ENCODE results near the gene OR2T5.
"Not testable (repeated sequence)": the region's sequence is repeated elsewhere in the genome, so short reads cannot be mapped to it uniquely, and the experiment has no call there.

Gene OR2T5, protein sequence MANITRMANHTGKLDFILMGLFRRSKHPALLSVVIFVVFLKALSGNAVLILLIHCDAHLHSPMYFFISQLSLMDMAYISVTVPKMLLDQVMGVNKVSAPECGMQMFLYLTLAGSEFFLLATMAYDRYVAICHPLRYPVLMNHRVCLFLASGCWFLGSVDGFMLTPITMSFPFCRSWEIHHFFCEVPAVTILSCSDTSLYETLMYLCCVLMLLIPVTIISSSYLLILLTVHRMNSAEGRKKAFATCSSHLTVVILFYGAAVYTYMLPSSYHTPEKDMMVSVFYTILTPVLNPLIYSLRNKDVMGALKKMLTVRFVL

GRCh38 chr1:248488289-248488688 is at the start of gene OR2T5:
TSS of gene OR2T5 (plus strand) at chr1:248488589. CDS start at chr1:248488589, 0 bp downstream.
- not testable (repeated sequence) for DNase-seq

DNA sequence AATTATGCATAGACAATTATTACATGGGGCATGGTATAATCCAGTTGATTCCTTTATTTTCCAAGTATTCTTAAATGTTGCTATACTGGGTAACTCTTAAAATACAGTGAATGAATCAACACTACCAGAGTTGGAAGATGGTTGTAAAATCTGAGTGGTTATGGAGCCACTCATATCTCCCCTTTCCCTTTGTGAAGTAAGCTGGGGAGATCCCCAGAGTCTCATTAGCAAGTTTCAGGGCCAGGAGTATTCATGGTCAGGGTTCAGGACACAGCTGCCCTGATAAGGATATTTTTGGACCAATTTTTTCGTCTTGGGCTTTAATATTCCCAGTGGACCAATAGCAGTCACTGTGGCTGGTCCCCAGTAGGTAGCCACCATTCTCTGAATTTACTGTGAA is 49.7 kb upstream of the OR2T5 start:
- not testable (repeated sequence) for DNase-seq

DNA sequence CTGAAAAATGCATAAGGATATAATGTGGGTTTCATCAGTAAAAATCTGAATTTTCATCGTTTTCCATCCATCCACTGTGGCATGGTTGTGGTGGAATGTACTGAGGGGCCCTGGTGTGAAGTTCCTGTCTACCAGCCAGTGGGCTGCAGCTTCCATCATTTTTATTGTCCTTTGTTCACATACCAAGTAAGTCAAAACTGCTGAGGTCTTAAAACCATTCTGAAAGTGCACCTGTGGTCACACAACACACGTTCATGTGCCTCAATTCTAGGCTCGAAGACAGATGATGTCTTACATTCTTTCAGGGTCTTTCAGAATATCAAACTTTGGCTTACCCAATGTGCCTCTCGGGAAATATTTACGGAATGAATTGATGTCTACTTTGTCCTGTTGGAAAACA is 49.1 kb upstream of the OR2T5 start:
- not testable (repeated sequence) for DNase-seq

DNA sequence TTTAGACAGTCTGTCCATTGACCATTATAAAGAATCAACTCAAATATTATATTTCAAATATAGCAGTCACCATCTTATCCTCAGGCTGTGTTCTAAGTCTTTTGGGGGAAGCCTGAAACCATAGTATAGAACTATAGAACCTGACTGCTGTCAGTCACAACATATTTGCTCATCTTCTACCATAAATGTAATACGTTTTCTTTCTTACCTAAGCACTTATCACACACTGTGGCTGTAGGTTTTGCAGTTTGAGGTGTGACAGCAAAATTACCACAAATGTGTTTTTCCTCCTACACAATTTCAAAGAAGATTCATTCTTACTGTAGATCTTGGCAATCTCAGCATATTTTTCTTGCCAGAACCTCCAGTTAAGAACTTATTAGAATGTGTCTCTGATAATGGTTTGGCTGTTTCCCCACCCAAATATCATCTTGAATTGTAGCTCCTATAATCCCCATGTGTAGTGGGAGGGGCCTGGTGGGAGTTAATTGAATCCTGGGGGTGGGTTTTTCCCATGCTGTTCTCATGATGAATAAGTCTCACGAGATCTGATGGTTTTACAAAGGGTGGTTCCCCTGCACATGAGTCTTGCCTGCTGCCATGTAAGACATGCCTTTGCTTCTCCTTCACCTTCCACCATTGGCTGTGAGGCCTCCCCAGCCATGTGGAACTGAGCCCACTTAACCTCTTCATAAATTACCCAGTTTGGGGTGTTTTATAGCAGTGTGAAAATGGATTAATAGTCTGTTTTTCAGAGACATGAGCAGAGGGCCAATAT is 45.7 kb upstream of the OR2T5 start:
- not testable (repeated sequence) for DNase-seq

DNA sequence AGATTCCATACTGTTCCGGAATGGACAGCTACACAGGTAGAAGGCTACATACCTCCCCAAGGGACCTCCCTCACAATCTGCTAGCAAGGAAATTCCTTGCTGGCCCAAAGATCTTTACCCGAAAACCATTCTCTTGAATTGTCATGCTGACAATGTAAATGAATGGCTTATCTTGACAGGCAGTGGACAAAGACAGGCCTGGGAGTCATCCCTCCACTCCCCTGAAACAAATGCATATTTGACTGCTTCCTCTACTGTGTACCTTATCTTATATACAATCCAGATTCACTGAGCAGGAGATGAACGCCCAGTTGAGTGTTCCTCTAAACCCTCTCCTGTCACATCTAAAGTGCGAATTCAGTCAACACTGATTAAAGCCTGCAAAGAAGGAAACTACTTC is 43.8 kb upstream of the OR2T5 start:
- not testable (repeated sequence) for DNase-seq

GRCh38 chr1:248445399-248445798 is 43.0 kb upstream of the OR2T5 start, which contains the start of gene OR2T2:
TSS of gene OR2T2 (plus strand) at chr1:248445637. CDS start at chr1:248452798, 7,161 bp downstream.
- not testable (repeated sequence) for DNase-seq

- DNase-seq, result not testable (repeated sequence)
Observed at GRCh38 chr1:248448409-248449074, 39.8 kb upstream of the OR2T5 start.

GRCh38 chr1:248449821-248450465 is 38.4 kb upstream of the OR2T5 start:
- DNase-seq, result not testable (repeated sequence)

DNA sequence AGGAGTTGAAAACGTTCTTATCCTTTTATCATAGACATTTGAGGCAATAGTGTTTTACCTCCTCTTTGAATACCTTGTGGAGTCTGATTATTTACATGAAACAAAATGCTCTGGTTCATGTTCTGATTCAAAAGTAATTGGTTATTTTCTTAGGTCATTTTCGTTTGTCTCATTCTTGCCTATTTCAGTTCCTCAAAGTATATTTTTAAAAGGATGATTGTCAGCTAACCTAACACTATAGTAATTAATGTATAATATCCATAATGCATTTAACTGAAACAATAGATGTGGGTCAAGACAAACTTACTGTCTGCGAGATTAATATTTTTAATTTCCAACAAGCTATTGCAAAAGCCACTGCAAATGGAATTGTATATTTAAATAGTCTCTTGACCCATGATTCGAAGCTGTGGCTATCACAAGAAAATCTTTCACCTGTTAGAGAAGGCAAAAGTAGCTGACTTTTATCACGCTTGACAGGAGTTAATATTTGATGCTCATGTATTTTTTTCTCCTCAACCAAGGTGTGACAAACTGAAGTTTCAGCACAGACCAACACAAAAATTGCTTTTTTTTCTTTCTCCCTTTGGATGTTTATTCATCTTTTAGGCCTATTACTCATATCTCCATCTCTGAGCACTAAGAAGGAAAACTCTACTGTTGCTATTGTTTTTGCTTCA is 37.8 kb upstream of the OR2T5 start:
- DNase-seq, result not testable (repeated sequence)

DNA sequence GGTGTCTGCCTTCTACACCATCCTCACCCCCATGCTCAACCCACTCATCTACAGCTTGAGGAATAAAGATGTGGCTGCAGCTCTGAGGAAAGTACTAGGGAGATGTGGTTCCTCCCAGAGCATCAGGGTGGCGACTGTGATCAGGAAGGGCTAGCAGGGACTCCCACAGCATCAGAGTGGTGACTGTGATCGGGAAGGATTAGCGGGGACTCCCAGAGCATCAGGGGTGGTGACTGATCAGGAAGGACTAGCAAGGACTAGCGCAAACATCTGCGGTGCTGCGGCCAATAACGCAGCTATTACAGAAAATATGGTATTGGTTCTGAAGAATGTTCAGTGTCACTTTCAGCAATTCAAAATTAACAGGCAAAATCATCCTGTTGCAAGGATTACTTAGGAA is 34.8 kb upstream of the OR2T5 start:
- not testable (repeated sequence) for DNase-seq

DNA sequence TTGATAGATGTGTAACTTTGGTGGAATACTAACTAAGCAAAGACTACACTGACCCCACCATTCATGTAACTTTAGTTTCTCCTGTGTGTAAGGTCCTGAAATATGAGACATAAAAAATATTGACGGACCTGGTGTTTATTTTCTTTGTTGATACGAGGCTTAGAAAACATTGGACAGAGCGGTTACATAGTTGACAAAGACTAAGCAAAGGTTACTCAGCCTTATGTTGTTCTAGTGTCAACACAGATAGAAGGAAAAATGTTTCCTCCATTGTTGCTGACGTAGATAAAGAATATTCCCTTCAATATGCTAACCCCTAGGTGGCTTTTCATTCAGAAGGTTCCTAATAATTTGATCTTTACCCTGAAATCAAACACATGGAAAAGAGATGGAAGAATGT is 33.3 kb upstream of the OR2T5 start:
- DNase-seq, result not testable (repeated sequence)

DNA sequence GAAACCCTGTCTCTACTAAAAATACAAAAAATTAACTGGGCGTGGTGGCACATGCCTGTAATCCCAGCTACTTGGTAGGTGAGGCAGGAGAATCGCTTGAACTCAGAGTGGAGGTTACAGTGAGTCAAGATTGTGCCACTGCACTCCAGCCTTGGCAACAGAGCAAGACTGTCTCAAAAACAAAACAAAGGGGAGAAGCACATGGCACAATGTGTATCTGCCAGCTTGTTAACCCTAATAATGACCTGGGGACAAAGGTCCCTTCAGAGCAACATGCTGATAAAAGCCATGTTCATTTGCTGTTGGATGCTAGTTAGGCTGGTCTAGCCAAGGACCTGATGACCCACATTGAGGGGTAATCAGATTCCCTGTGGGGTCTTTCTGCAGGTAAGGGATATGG is 31.8 kb upstream of the OR2T5 start:
- not testable (repeated sequence) for DNase-seq

DNA sequence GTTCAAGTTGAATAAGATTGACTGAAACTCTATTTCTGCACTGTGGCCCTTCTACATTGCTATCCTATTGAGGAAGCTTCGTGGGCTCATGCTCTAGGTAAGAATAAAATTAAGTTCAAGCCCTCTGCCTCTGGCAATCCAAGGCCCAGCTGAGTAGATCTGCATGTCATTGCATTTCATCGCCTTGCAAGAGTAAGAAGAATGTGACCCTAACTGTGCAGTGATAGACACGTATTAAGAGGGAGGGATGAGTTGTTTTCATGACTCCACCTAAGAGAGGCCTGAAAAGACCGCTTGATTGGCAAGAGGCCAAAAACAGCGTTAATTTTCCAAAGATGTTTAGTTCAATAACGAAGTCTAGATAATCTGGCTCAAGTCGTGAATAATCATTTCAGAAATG is 29.3 kb upstream of the OR2T5 start:
- DNase-seq, result not testable (repeated sequence)

- no peak for DNase-seq
Observed at GRCh38 chr1:248471154-248471553, 17.2 kb upstream of the OR2T5 start.

DNA sequence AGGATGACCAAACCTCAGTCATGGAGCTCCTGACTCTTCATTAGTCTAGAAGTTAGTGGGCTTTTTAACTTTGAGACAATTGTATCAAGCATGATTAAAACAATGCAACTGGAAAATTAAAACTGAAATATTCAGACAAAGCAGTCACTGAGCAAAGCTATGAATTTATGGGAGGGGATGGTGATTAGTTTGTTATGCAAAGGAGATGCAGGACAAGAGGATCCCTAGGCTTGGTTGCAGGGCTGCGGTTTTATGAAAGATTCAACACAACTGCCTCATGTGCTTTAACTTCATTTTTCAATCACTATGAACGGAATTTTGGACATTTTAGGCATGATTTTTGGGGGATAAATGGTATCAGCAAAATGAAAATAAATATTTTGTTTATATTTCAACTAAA is 16.3 kb upstream of the OR2T5 start:
- DNase-seq, result not testable (repeated sequence)

- DNase-seq, result not testable (repeated sequence)
Observed at GRCh38 chr1:248473051-248473450, 15.3 kb upstream of the OR2T5 start, which contains the start of gene OR2T3. TSS of gene OR2T3 (plus strand) at chr1:248473351. CDS start at chr1:248473351, 0 bp downstream.

- not testable (repeated sequence) for DNase-seq
Observed at GRCh38 chr1:248475660-248476059, 12.7 kb upstream of the OR2T5 start.

GRCh38 chr1:248481686-248482579 is 6.5 kb upstream of the OR2T5 start:
- not testable (repeated sequence) for DNase-seq

GRCh38 chr1:248496661-248497060 is 8.3 kb downstream of the OR2T5 start:
- not testable (repeated sequence) for DNase-seq

GRCh38 chr1:248500305-248501035 is 12.1 kb downstream of the OR2T5 start:
- DNase-seq, result not testable (repeated sequence)

All from NCI-H1105 (cell line).